Amniotic epithelial cell (primary cell): Measurements from ENCODE around the gene APIP.

Experiments
- DNase-seq: peaks from one replicate; pipeline ENCODE4 v3.0.0-alpha.2; 2010; ENCODE audit warnings: low read depth

APIP gene

GRCh38 chr11:34887260-34887659 lies 28.9 kb downstream of the APIP start:
- no peak for DNase-seq

GRCh38 chr11:34886609-34887008 lies 29.6 kb downstream of the APIP start:
- no peak for DNase-seq

- no peak for DNase-seq
Measured at GRCh38 chr11:34881900-34882299, 34.3 kb downstream of the APIP start.

GRCh38 chr11:34877375-34877975 lies 38.7 kb downstream of the APIP start:
- no peak for DNase-seq

GRCh38 chr11:34874202-34874601 lies 42.0 kb downstream of the APIP start:
- DNase-seq, result no peak

GRCh38 chr11:34870548-34871196 lies 45.5 kb downstream of the APIP start:
- DNase-seq, result no peak

- DNase-seq, result no peak
Measured at GRCh38 chr11:34869425-34869824, 46.8 kb downstream of the APIP start.

- DNase-seq, result peak; percentile 97
Measured at GRCh38 chr11:34866375-34866774, 49.8 kb downstream of the APIP start.

GRCh38 chr11:34865261-34865660 lies 50.9 kb downstream of the APIP start:
- peak; percentile 34 for DNase-seq

- DNase-seq, result no peak
Measured at GRCh38 chr11:34864424-34864823, 51.8 kb downstream of the APIP start.

- DNase-seq, result no peak
Measured at GRCh38 chr11:34863048-34863447, 53.1 kb downstream of the APIP start.

- no peak for DNase-seq
Measured at GRCh38 chr11:34860518-34860917, 55.7 kb downstream of the APIP start.

- no peak for DNase-seq
Measured at GRCh38 chr11:34860034-34860433, 56.1 kb downstream of the APIP start.

GRCh38 chr11:34859496-34859895 lies 56.7 kb downstream of the APIP start:
- peak; percentile 58 for DNase-seq

GRCh38 chr11:34857463-34857862 lies 58.7 kb downstream of the APIP start:
- DNase-seq, result no peak

GRCh38 chr11:34856251-34856650 lies 59.9 kb downstream of the APIP start:
- DNase-seq, result no peak

GRCh38 chr11:34855754-34856095 lies 60.5 kb downstream of the APIP start:
- no peak for DNase-seq

GRCh38 chr11:34855021-34855753 lies 61.0 kb downstream of the APIP start:
- DNase-seq, result no peak

- DNase-seq, result no peak
Measured at GRCh38 chr11:34851916-34852315, 64.3 kb downstream of the APIP start.

GRCh38 chr11:34850334-34850733 lies 65.8 kb downstream of the APIP start:
- DNase-seq, result peak; percentile 79

- no peak for DNase-seq
Measured at GRCh38 chr11:34846467-34846866, 69.7 kb downstream of the APIP start.

- DNase-seq, result no peak
Measured at GRCh38 chr11:34844463-34845112, 71.6 kb downstream of the APIP start.

GRCh38 chr11:34843271-34843670 lies 72.9 kb downstream of the APIP start:
- DNase-seq, result no peak
